ENCODE data around the gene UNC80.

DNA sequence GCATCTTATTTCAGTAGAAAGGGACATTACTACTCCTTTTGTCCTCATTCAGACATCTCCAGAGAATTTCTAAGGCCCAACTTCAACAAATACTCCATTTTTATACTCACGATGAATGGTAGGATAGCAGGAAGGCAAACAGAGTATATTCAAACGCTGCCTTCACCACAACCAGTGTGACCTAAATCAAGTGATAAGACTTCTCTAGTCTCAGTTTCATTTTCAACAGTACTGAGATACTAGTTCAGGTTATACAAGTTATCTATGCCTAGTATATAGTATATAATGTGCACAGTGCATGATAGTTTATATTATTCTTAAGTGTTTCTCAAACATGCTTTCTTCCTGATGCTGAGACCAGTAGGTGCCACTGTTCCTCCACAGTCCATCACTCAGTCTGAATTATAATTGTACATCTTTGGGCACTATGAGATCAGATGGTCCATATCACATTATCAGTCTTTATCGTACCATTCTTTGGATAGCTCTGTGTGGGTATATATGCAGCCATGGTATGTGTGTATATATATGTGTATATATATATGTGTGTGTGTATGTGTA, 164.6 kb downstream of the UNC80 start:
- TF ChIP-seq, protein P1, sequence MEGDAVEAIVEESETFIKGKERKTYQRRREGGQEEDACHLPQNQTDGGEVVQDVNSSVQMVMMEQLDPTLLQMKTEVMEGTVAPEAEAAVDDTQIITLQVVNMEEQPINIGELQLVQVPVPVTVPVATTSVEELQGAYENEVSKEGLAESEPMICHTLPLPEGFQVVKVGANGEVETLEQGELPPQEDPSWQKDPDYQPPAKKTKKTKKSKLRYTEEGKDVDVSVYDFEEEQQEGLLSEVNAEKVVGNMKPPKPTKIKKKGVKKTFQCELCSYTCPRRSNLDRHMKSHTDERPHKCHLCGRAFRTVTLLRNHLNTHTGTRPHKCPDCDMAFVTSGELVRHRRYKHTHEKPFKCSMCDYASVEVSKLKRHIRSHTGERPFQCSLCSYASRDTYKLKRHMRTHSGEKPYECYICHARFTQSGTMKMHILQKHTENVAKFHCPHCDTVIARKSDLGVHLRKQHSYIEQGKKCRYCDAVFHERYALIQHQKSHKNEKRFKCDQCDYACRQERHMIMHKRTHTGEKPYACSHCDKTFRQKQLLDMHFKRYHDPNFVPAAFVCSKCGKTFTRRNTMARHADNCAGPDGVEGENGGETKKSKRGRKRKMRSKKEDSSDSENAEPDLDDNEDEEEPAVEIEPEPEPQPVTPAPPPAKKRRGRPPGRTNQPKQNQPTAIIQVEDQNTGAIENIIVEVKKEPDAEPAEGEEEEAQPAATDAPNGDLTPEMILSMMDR (IDR thresholded peaks at IDR 0.05), result no peak
- TF ChIP-seq POLR2A (IDR thresholded peaks at IDR 0.05), result no peak

Measured in lower leg skin (tissue), 3 donors.